LHCN-M2 (cell line): Measurements from ENCODE around the gene HPS5. TPM values are rescaled to one million over a fixed set of nuclear protein-coding genes. Genes with fewer than 3 reads are reported as not detected.
A peak's percentile ranks its signal among the peaks of the same experiment; 100 is the strongest.

Experiments
- DNase-seq: peaks from one replicate; pipeline ENCODE4 v3.0.0-alpha.2; 2012; ENCODE audit warnings: low read depth
- total RNA-seq: library from RNA; depleted of rRNA; stranded (reverse); fragments of >200 nt; gene quantifications from 2 replicates; pipeline ENCODE4 v1.2.3, GENCODE V29; 2014

Gene HPS5
- total RNA-seq, 1 experiment from 2014 or later, result 34.6 TPM

GRCh38 chr11:18321578-18321968, 367 bp downstream of the HPS5 start:
- DNase-seq, result no peak

- DNase-seq, result no peak
Measured at GRCh38 chr11:18320617-18321016, 1.3 kb downstream of the HPS5 start.

- DNase-seq, result no peak
Measured at GRCh38 chr11:18319914-18320313, 2.0 kb downstream of the HPS5 start.

GRCh38 chr11:18317551-18317950, 4.4 kb downstream of the HPS5 start:
- no peak for DNase-seq

GRCh38 chr11:18315893-18316292, 6.0 kb downstream of the HPS5 start:
- no peak for DNase-seq

- no peak for DNase-seq
Measured at GRCh38 chr11:18314784-18315523, 7.0 kb downstream of the HPS5 start.

- peak; percentile 39 for DNase-seq
Measured at GRCh38 chr11:18313965-18314763, 7.8 kb downstream of the HPS5 start.

GRCh38 chr11:18312663-18313420, 9.1 kb downstream of the HPS5 start:
- DNase-seq, result peak; percentile 55

GRCh38 chr11:18312012-18312411, 9.9 kb downstream of the HPS5 start:
- DNase-seq, result no peak

GRCh38 chr11:18310800-18311340, 11.1 kb downstream of the HPS5 start:
- DNase-seq, result peak; percentile 21

- DNase-seq, result no peak
Measured at GRCh38 chr11:18309691-18310090, 12.2 kb downstream of the HPS5 start.

- DNase-seq, result no peak
Measured at GRCh38 chr11:18308242-18308641, 13.7 kb downstream of the HPS5 start.

- DNase-seq, result no peak
Measured at GRCh38 chr11:18307461-18308139, 14.3 kb downstream of the HPS5 start.

GRCh38 chr11:18304745-18305144, 17.2 kb downstream of the HPS5 start:
- DNase-seq, result no peak

- DNase-seq, result no peak
Measured at GRCh38 chr11:18299721-18300120, 22.2 kb downstream of the HPS5 start.

- DNase-seq, result no peak
Measured at GRCh38 chr11:18295316-18295715, 26.6 kb downstream of the HPS5 start.

GRCh38 chr11:18294862-18295261, 27.1 kb downstream of the HPS5 start:
- no peak for DNase-seq

- DNase-seq, result no peak
Measured at GRCh38 chr11:18288911-18289310, 33.0 kb downstream of the HPS5 start.

- DNase-seq, result no peak
Measured at GRCh38 chr11:18285841-18286240, 36.1 kb downstream of the HPS5 start.

- no peak for DNase-seq
Measured at GRCh38 chr11:18282626-18283025, 39.3 kb downstream of the HPS5 start.

- DNase-seq, result no peak
Measured at GRCh38 chr11:18280438-18281045, 41.4 kb downstream of the HPS5 start.
